GM12878 (cell line): ENCODE results near the gene PTTG1. TPM values are rescaled to one million over a fixed set of nuclear protein-coding genes. Genes with fewer than 3 reads are reported as not detected.

Experiments
- ATF7 ChIP-seq: fragments of 450-650 bp; IDR thresholded peaks from 2 replicates; pipeline ENCODE4 v1.6.1; 2016; ENCODE audit warnings: low read depth, mild to moderate bottlenecking
- CBX3 ChIP-seq: fragments of 200-600 bp; sonication (generic); IDR thresholded peaks from 2 replicates; pipeline ENCODE4 v1.6.1; 2016; ENCODE audit warnings: low read depth, borderline replicate concordance
- CREM ChIP-seq: IDR thresholded peaks from 2 replicates; pipeline ENCODE4 v1.6.1; 2014; ENCODE audit warnings: antibody characterized with exemption, low read depth
- KDM1A ChIP-seq: fragments of 200-600 bp; sonication (generic); IDR thresholded peaks from 2 replicates; pipeline ENCODE4 v1.6.1; 2016; ENCODE audit warnings: borderline replicate concordance
- MYC ChIP-seq: IDR thresholded peaks from 2 replicates; pipeline ENCODE4 v1.6.1; 2011; ENCODE audit warnings: mild to moderate bottlenecking, low read length, moderate library complexity, inconsistent platforms; ENCODE audit not compliant: insufficient read depth, insufficient replicate concordance, insufficient read length, severe bottlenecking
- NKRF ChIP-seq: fragments of 450-650 bp; conservative IDR thresholded peaks from 2 replicates; pipeline ENCODE4 v1.6.1; 2017; ENCODE audit warnings: mild to moderate bottlenecking, moderate library complexity
- RAD51 ChIP-seq: fragments of 450-650 bp; IDR thresholded peaks from 2 replicates; pipeline ENCODE4 v1.6.1; 2016; ENCODE audit warnings: moderate library complexity, mild to moderate bottlenecking, inconsistent platforms
- RB1 ChIP-seq: fragments of 450-650 bp; formaldehyde crosslinking; IDR thresholded peaks from 2 replicates; pipeline ENCODE4 v1.6.1; 2017; ENCODE audit warnings: mild to moderate bottlenecking, borderline replicate concordance
- SIX5 ChIP-seq: IDR thresholded peaks from 2 replicates; pipeline ENCODE4 v1.6.1; 2011; ENCODE audit warnings: mild to moderate bottlenecking, low read depth, low read length, moderate library complexity; ENCODE audit not compliant: severe bottlenecking
- SUPT20H ChIP-seq: IDR thresholded peaks from 2 replicates; pipeline ENCODE4 v1.6.1; 2011; ENCODE audit warnings: low read depth, mild to moderate bottlenecking, low read length, moderate library complexity, borderline replicate concordance; ENCODE audit not compliant: control insufficient read depth
- ZBTB4 ChIP-seq: fragments of 450-650 bp; formaldehyde crosslinking; IDR thresholded peaks from 2 replicates; pipeline ENCODE4 v1.4.0; 2022; ENCODE audit warnings: mild to moderate bottlenecking, moderate library complexity
- ZNF687 ChIP-seq: fragments of 450-650 bp; IDR thresholded peaks from 2 replicates; pipeline ENCODE4 v1.6.1; 2017; ENCODE audit warnings: mild to moderate bottlenecking, moderate library complexity
- polyA plus RNA-seq, 11 experiments: library from polyadenylated mRNA; depleted of rRNA in 4 of 11; unstranded in 6 of 11; stranded (reverse) in 5 of 11; fragments of >200 nt; fragmentation: Nextera tagmentation in 4 of 11; fragmentation: Illumina TruSeq in 1 of 11; extraction: Ambion mirVana in 4 of 11; extraction: Trizol in 1 of 11; gene quantifications; 1 replicate in 1 of 11; 2 replicates in 10 of 11; pipeline versions ENCODE4 v1.2.1 to v1.2.3, GENCODE V29; 2011 to 2016; ENCODE audit warnings: inconsistent platforms in 2 of 11, missing spikeins in 2 of 11, low read depth in 1 of 11
- total RNA-seq, 4 experiments: library from RNA; depleted of rRNA in 3 of 4; stranded (reverse); fragments of >200 nt in 3 of 4; fragmentation: Illumina TruSeq in 1 of 4; extraction: Trizol in 1 of 4; gene quantifications; 2 replicates each; pipeline versions ENCODE4 v1.2.1 to v1.2.3, GENCODE V29; 2013 to 2021
- TF ChIP-seq, protein P1 (sequence below): fragments of 450-650 bp; formaldehyde crosslinking; IDR thresholded peaks from 2 replicates; pipeline ENCODE4 v1.5.0; 2022; ENCODE audit warnings: mild to moderate bottlenecking, missing genetic modification characterization
- TF ChIP-seq, protein P2 (sequence below): IDR thresholded peaks from 2 replicates; pipeline ENCODE4 v1.6.1; 2012; ENCODE audit warnings: low read depth, low read length, improper control_type of control experiment

The PTTG1 gene
- total and polyA plus RNA-seq, 10 of the 15 experiments (the other 5 are each of a cell fraction or from before 2014, with no cell fraction given), result 154 to 1,033 (median 377) TPM

DNA sequence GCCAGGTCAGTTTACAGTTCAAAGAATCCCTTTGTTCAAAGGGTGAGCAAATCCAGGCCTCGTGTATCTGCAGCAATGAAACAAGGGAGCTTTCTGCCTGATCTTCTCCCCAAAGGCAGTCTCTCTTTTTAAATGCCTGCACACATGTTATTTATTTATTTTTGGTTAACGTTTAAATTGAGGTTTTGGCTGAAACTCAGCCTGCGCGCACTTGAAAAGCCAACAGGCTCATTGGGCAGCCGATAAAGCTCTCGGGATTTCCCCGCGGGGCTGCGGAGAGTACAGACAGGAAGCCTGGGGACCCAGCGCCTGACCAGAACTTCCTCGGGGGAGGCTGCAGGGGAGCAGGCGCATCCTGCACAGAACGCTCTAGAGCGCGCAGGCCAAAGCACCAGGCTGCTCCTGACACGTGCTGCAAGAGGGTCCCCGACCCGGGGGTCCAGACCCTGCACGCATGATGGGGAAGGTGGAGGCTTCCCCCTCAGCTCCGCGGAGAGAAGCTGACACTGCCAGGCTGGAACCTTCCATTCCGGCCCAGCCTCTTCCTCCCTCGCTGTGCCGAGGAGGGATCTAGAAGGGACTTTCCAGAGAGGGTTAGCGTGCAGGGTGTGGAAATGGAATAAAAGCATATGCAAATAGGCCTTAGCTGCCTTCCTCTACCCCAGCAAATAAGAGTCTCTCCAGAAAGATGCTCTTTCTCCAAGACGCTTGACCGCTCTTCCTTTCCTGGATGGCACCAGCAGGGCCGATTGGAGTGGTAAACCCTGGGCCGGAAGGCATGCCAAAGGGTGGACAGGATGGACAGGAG lies 46.1 kb downstream of the PTTG1 start (continued):
- TF ChIP-seq NKRF (peak; percentile 22), RB1 (peak; percentile 65; the same call in 1 of the 2 replicates), ZBTB4 (CRISPR knock-in tag) (no peak), CREM (peak; percentile 70), ZNF687 (peak; percentile 90), MYC (peak; percentile 43), ATF7 (peak; percentile 75), SUPT20H (no peak), SIX5 (peak; percentile 14), KDM1A (no peak), RAD51 (no peak), CBX3 (no peak)
- TF ChIP-seq, protein P1, sequence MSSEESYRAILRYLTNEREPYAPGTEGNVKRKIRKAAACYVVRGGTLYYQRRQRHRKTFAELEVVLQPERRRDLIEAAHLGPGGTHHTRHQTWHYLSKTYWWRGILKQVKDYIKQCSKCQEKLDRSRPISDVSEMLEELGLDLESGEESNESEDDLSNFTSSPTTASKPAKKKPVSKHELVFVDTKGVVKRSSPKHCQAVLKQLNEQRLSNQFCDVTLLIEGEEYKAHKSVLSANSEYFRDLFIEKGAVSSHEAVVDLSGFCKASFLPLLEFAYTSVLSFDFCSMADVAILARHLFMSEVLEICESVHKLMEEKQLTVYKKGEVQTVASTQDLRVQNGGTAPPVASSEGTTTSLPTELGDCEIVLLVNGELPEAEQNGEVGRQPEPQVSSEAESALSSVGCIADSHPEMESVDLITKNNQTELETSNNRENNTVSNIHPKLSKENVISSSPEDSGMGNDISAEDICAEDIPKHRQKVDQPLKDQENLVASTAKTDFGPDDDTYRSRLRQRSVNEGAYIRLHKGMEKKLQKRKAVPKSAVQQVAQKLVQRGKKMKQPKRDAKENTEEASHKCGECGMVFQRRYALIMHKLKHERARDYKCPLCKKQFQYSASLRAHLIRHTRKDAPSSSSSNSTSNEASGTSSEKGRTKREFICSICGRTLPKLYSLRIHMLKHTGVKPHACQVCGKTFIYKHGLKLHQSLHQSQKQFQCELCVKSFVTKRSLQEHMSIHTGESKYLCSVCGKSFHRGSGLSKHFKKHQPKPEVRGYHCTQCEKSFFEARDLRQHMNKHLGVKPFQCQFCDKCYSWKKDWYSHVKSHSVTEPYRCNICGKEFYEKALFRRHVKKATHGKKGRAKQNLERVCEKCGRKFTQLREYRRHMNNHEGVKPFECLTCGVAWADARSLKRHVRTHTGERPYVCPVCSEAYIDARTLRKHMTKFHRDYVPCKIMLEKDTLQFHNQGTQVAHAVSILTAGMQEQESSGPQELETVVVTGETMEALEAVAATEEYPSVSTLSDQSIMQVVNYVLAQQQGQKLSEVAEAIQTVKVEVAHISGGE (CRISPR knock-in tag), result no peak
- TF ChIP-seq, protein P2, sequence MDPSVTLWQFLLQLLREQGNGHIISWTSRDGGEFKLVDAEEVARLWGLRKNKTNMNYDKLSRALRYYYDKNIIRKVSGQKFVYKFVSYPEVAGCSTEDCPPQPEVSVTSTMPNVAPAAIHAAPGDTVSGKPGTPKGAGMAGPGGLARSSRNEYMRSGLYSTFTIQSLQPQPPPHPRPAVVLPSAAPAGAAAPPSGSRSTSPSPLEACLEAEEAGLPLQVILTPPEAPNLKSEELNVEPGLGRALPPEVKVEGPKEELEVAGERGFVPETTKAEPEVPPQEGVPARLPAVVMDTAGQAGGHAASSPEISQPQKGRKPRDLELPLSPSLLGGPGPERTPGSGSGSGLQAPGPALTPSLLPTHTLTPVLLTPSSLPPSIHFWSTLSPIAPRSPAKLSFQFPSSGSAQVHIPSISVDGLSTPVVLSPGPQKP, result no peak; the same call in none of the 2 replicates
